ENCODE data around the gene CORO7.

CORO7 gene

DNA sequence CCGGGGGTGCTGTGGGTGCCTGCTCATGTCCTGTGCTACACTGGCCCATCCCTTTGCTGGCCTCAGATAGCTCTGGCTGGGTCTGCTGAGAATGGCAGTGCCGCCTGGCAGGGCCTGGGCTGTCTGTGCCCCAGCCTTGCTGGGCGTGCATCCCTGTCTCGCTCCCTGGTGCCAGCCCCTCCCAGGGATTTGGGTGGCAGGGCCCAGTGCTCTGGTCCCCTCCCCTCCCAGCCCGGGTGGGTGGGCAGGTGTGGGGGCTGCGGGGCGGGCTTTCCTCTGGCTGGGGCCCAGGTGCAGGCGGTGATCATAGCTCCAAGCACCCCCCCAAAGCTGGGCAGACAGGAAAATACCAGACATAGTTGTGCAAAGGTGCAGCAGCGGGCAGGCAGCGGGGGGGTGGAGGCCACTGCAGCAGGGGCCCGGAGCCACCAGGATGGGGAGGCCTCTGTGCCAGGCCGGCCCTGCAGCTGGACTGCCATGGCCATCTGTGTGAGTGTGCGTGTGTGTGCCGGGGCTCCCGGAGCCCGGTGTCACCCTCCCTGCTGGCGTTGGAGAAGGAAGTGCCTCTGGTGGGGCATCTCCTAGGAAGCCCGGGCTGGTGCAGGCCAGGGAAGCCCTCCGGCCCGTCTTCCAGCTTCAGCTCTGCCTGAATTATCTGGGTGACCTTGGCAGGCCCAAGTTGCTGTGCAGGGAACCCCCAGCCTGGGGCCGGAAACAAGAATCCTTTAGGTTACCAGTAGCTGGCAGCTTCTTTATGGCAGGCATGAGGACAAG is 93.1 kb downstream of the CORO7 start:
- Histone ChIP-seq H2AFZ (ENCODE audit: low read length) (no peak overlapping the region), H3K79me2 (ENCODE audit: insufficient read depth, low read length) (no peaks in the 10 kb centered on the region), H4K20me1 (ENCODE audit: insufficient read depth, low read length) (no peaks in the 10 kb centered on the region), H3K4me1 (ENCODE audit: insufficient read depth, low read length, severe bottlenecking) (peaks cover 5% of the 10 kb centered on the region), H3K9me3 (ENCODE audit: low read length) (no peaks in the 10 kb centered on the region), H3K9ac (ENCODE audit: low read length) (no peak overlapping the region), H3K36me3 (ENCODE audit: insufficient read depth, low read length) (no peaks in the 10 kb centered on the region), H3F3A (ENCODE audit: insufficient read depth, low read length) (no peaks in the 10 kb centered on the region), H3K9me2 (ENCODE audit: low read depth, low read length) (no peaks in the 10 kb centered on the region), H3K4me3 (ENCODE audit: low read depth, low read length, poor library complexity, severe bottlenecking) (no peak overlapping the region), H3K27ac (ENCODE audit: low read depth, low read length, poor library complexity, severe bottlenecking) (no peak overlapping the region), H3K4me2 (ENCODE audit: low read length) (no peak overlapping the region), H3K27me3 (ENCODE audit: insufficient read depth, low read length) (peaks cover 4% of the 10 kb centered on the region; the same call in 1 of the 2 replicates)
- TF ChIP-seq, protein P1, sequence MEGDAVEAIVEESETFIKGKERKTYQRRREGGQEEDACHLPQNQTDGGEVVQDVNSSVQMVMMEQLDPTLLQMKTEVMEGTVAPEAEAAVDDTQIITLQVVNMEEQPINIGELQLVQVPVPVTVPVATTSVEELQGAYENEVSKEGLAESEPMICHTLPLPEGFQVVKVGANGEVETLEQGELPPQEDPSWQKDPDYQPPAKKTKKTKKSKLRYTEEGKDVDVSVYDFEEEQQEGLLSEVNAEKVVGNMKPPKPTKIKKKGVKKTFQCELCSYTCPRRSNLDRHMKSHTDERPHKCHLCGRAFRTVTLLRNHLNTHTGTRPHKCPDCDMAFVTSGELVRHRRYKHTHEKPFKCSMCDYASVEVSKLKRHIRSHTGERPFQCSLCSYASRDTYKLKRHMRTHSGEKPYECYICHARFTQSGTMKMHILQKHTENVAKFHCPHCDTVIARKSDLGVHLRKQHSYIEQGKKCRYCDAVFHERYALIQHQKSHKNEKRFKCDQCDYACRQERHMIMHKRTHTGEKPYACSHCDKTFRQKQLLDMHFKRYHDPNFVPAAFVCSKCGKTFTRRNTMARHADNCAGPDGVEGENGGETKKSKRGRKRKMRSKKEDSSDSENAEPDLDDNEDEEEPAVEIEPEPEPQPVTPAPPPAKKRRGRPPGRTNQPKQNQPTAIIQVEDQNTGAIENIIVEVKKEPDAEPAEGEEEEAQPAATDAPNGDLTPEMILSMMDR (IDR thresholded peaks at IDR 0.05; ENCODE audit: low read length): no peak
- TF ChIP-seq EZH2 (IDR thresholded peaks at IDR 0.05; ENCODE audit: borderline replicate concordance, low read length): no peak

DNA sequence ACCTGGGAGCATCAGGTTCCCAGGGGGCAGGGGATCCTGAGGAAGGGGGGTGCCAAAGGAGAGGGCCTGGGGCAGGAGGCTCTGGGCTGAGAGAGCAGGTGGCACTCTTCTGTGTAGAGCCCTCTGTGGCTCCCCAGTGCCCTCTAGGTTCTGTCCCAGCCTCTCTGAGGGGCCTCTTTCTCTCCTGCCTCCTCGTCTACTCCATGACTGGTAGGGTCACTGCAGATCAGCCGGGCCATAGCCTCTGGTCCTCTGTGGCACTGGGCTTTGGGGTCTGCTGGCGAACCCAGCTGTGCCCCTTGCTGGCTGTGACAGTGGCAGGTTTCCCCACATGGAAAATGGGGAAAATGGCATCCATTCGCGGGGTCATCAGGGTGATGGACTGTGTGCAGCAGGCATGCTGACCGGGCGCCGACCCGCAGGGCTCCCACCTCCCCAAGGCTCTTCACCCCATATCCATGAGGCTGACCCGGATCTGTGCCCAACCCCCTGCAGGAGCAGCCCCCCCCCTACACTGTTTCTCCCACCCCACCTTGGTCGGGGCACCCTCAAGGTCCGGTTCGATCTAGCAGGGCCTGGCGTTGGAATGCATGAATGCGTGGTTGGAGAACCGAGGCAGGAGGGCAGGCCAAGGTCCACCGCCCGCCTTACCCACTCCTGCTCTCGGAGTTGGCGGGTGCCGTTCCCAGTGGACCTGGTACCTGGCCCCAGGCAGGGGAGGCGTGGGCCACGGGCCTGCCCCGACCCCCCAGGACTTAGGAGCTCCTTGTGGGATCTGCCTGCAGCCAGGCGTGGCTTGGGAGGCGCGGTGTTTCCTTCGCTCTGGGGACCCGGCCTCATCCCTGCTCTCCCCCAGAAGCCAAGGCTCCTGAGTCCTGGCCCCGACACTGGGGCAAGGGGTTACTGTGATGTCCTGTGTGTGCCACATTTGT is 94.0 kb downstream of the CORO7 start:
- no peaks in the 10 kb centered on the region for H3K79me2 ChIP-seq (ENCODE audit: insufficient read depth, low read length)
- no peaks in the 10 kb centered on the region for H3K36me3 ChIP-seq (ENCODE audit: insufficient read depth, low read length)
- H3K4me1 ChIP-seq (ENCODE audit: insufficient read depth, low read length, severe bottlenecking): no peaks in the 10 kb centered on the region
- H3K9ac ChIP-seq (ENCODE audit: low read length): no peak overlapping the region
- H3K27me3 ChIP-seq (ENCODE audit: insufficient read depth, low read length): peaks cover 9% of the 10 kb centered on the region; the same call in 1 of the 2 replicates
- no peak overlapping the region for H3K4me2 ChIP-seq (ENCODE audit: low read length)
- no peaks in the 10 kb centered on the region for H3K9me2 ChIP-seq (ENCODE audit: low read depth, low read length)
- H3K4me3 ChIP-seq (ENCODE audit: low read depth, low read length, poor library complexity, severe bottlenecking): no peak overlapping the region
- no peaks in the 10 kb centered on the region for H4K20me1 ChIP-seq (ENCODE audit: insufficient read depth, low read length)
- no peaks in the 10 kb centered on the region for H3K9me3 ChIP-seq (ENCODE audit: low read length)
- no peak overlapping the region for H3K27ac ChIP-seq (ENCODE audit: low read depth, low read length, poor library complexity, severe bottlenecking)
- H3F3A ChIP-seq (ENCODE audit: insufficient read depth, low read length): no peaks in the 10 kb centered on the region
- TF ChIP-seq EZH2 (IDR thresholded peaks at IDR 0.05; ENCODE audit: borderline replicate concordance, low read length): no peak
- TF ChIP-seq, protein P1 (IDR thresholded peaks at IDR 0.05; ENCODE audit: low read length): no peak
- H2AFZ ChIP-seq (ENCODE audit: low read length): no peak overlapping the region

DNA sequence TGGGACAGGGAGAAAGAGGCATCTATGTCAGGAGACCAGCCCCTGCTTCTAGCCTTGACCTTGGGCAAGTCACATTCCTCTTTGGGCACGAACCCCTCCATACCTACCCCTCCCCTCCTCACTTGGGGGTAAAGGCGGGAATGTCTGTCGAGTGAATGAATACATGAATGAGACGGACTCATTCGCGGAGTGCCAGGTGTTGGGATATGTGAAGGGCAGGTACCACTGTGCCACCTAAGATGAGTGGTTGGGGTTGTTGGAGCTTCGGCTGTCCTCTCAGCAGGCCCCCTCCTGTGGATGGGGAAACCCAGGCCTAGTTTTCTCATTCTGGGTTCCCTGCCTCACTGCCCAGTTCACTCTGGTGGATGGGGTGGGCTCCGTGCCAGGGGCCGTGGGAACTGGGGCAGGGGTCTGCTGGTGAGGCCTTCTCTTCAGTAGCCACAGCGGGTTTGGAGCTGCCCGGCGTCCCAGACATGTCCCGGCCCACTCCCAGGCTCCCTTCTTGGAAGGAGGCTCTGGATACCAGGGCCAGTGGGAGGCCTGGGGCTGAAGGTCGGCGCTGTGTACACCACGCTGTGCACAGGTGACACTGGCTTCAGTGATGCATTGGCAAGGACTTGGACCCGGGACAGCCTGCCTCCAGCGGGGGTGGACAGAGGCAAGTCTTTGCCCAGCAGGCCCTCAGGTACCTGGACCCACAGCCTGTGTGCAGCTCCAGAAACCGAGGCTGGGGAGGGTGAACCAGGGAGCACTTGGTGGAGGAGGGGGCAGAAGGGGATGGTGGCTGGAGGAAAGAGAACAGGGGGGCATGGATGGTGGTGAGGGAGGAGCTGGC is 94.9 kb downstream of the CORO7 start:
- Histone ChIP-seq H3K36me3 (ENCODE audit: insufficient read depth, low read length) (no peaks in the 10 kb centered on the region), H3F3A (ENCODE audit: insufficient read depth, low read length) (no peaks in the 10 kb centered on the region), H3K27me3 (ENCODE audit: insufficient read depth, low read length) (peaks cover 9% of the 10 kb centered on the region; the same call in 1 of the 2 replicates), H4K20me1 (ENCODE audit: insufficient read depth, low read length) (no peaks in the 10 kb centered on the region), H3K4me2 (ENCODE audit: low read length) (no peak overlapping the region), H2AFZ (ENCODE audit: low read length) (no peak overlapping the region), H3K9ac (ENCODE audit: low read length) (no peak overlapping the region), H3K9me3 (ENCODE audit: low read length) (no peaks in the 10 kb centered on the region), H3K27ac (ENCODE audit: low read depth, low read length, poor library complexity, severe bottlenecking) (no peak overlapping the region), H3K79me2 (ENCODE audit: insufficient read depth, low read length) (no peaks in the 10 kb centered on the region), H3K4me1 (ENCODE audit: insufficient read depth, low read length, severe bottlenecking) (peaks cover 2% of the 10 kb centered on the region), H3K9me2 (ENCODE audit: low read depth, low read length) (no peaks in the 10 kb centered on the region), H3K4me3 (ENCODE audit: low read depth, low read length, poor library complexity, severe bottlenecking) (no peak overlapping the region)
- TF ChIP-seq, protein P1 (IDR thresholded peaks at IDR 0.05; ENCODE audit: low read length): no peak
- TF ChIP-seq EZH2 (IDR thresholded peaks at IDR 0.05; ENCODE audit: borderline replicate concordance, low read length): no peak
